ENCODE results near the gene TMPRSS4. TPM values are rescaled to one million over a fixed set of nuclear protein-coding genes. Genes with fewer than 3 reads are reported as not detected.

The TMPRSS4 gene
- total RNA-seq, 1 experiment from 2014 or later, result not detected

DNA sequence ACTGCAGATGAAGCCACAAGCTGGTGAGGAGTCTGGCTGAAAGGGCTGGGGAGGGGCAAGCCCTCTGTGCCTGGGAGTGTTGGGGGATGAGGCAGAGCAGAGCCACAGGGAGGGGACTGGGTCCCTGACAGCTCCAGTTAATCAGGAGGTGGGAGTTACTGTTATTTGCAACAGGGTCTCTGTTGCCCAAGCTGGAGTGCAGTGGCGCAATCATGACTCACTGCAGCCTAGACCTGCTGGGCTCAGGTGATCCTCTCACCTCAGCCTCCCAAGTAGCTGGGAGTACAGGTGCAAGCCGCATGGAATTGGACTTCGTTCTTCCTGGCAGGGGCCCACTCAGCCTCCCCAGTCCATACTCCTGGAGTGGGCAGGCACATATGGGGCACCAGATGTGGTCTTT lies 91.9 kb downstream of the TMPRSS4 start:
- Histone ChIP-seq H3K27me3 (ENCODE audit: insufficient read depth, low read length) (peaks cover 22% of the 10 kb centered on the region; the same call in 1 of the 2 replicates), H2BK20ac (ENCODE audit: low read depth, low read length, poor library complexity, severe bottlenecking) (no peak overlapping the region), H3K14ac (ENCODE audit: insufficient read depth, low read length) (no peak overlapping the region; the same call in 1 of the 2 replicates), H3K9ac (ENCODE audit: extremely low read depth, insufficient read length, low read length) (no peak overlapping the region), H3K4me2 (ENCODE audit: insufficient read depth, insufficient read length, low read length) (no peak overlapping the region), H2BK15ac (ENCODE audit: low read depth, low read length) (no peak overlapping the region), H4K5ac (ENCODE audit: insufficient read length, low read depth, low read length) (no peak overlapping the region), H3K27ac (ENCODE audit: insufficient read length, low read depth, low read length) (no peak overlapping the region), H4K8ac (replicated peaks; ENCODE audit: insufficient read length, low read depth, low read length) (no peak overlapping the region), H3K79me1 (ENCODE audit: insufficient read depth, low read depth, low read length, poor library complexity, severe bottlenecking) (no peaks in the 10 kb centered on the region), H3T11ph (ENCODE audit: low read length) (no peak overlapping the region), H3K4ac (ENCODE audit: low read depth, low read length) (no peak overlapping the region), H3K56ac (ENCODE audit: insufficient read length, low read depth, low read length) (no peak overlapping the region), H3K4me1 (ENCODE audit: insufficient read depth, low read length) (0 out of 2 replicates have a peak, but pooled peaks cover 3% of the 10 kb centered on the region), H3K79me2 (ENCODE audit: insufficient read depth, low read length) (no peaks in the 10 kb centered on the region), H2BK12ac (ENCODE audit: insufficient read length, low read depth, low read length) (no peak overlapping the region), H3K23ac (ENCODE audit: insufficient read length, low read depth, low read length) (no peak overlapping the region), H4K20me1 (ENCODE audit: control insufficient read depth, insufficient read depth, insufficient read length) (no peaks in the 10 kb centered on the region), H2BK5ac (ENCODE audit: insufficient read length, low read length) (no peak overlapping the region), H2AK5ac (ENCODE audit: insufficient read length, low read length) (no peak overlapping the region), H3K23me2 (ENCODE audit: insufficient read length, low read depth, low read length, poor library complexity, severe bottlenecking) (peaks cover 2% of the 10 kb centered on the region), H2AFZ (ENCODE audit: low read length) (no peak overlapping the region), H3K9me3 (ENCODE audit: control insufficient read depth, low read depth, low read length) (no peaks in the 10 kb centered on the region), H3K18ac (ENCODE audit: insufficient read length, low read depth, low read length) (no peak overlapping the region), H4K91ac (ENCODE audit: insufficient read length, low read depth, low read length) (no peak overlapping the region), H2BK120ac (ENCODE audit: low read depth, low read length, poor library complexity, severe bottlenecking) (no peak overlapping the region)
- Mint-ChIP-seq H3K4me1 (peaks cover 23 to 39% of the 10 kb centered on the region in 2 experiments), H3K27ac (no peak overlapping the region; a peak in 1 of 7 replicates), H3K4me3 (no peak overlapping the region), H3K36me3 (ENCODE audit: insufficient read depth in 1 of 3, low read depth in 3 of 3) (no peaks in the 10 kb centered on the region), H3K27me3 (ENCODE audit: low read depth) (peaks cover 91% of the 10 kb centered on the region), H3K9me3 (no peaks in the 10 kb centered on the region)
- no CpG with 5 or more reads among the region's 3 CpGs for WGBS (ENCODE audit: extremely low coverage, insufficient read length, low lambda C conversion rate)
- TF ChIP-seq, protein P1, sequence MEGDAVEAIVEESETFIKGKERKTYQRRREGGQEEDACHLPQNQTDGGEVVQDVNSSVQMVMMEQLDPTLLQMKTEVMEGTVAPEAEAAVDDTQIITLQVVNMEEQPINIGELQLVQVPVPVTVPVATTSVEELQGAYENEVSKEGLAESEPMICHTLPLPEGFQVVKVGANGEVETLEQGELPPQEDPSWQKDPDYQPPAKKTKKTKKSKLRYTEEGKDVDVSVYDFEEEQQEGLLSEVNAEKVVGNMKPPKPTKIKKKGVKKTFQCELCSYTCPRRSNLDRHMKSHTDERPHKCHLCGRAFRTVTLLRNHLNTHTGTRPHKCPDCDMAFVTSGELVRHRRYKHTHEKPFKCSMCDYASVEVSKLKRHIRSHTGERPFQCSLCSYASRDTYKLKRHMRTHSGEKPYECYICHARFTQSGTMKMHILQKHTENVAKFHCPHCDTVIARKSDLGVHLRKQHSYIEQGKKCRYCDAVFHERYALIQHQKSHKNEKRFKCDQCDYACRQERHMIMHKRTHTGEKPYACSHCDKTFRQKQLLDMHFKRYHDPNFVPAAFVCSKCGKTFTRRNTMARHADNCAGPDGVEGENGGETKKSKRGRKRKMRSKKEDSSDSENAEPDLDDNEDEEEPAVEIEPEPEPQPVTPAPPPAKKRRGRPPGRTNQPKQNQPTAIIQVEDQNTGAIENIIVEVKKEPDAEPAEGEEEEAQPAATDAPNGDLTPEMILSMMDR (conservative IDR thresholded peaks at IDR 0.05), result no peak
- no peak for DNase-seq
